HepG2 (cell line): ENCODE results near the gene PLAGL2. TPM values are rescaled to one million over a fixed set of nuclear protein-coding genes. Genes with fewer than 3 reads are reported as not detected.

ENCODE experiments used
- AGO2 ChIP-seq: fragments of 200-400 bp; formaldehyde crosslinking; optimal IDR thresholded peaks from 2 replicates; pipeline ENCODE3; 2017; ENCODE audit warnings: mild to moderate bottlenecking, low read depth, low read length, moderate library complexity
- ATRX ChIP-seq: sonication (generic); formaldehyde crosslinking; IDR thresholded peaks from 2 replicates; pipeline ENCODE4 v1.4.0; 2020; ENCODE audit warnings: missing genetic modification reagents, borderline replicate concordance
- GFI1 ChIP-seq: sonication (generic); formaldehyde crosslinking; IDR thresholded peaks from 2 replicates; pipeline ENCODE4 v1.5.0; 2020; ENCODE audit warnings: missing genetic modification reagents, mild to moderate bottlenecking, borderline replicate concordance
- HES4 ChIP-seq: sonication (generic); formaldehyde crosslinking; IDR thresholded peaks from 2 replicates; pipeline ENCODE4 v1.9.0; 2021; ENCODE audit warnings: mild to moderate bottlenecking, missing genetic modification reagents, borderline replicate concordance
- HMG20A ChIP-seq: IDR thresholded peaks from 2 replicates; pipeline ENCODE4 v1.6.1; 2016; ENCODE audit warnings: borderline replicate concordance
- HMGA1 ChIP-seq: sonication (generic); formaldehyde crosslinking; conservative IDR thresholded peaks from 2 replicates; pipeline ENCODE4 v1.4.0; 2020; ENCODE audit warnings: missing genetic modification reagents
- KLF9 ChIP-seq: IDR thresholded peaks from 2 replicates; pipeline ENCODE4 v1.6.1; 2016; ENCODE audit warnings: low read depth
- MEIS2 ChIP-seq: sonication (generic); formaldehyde crosslinking; IDR thresholded peaks from 2 replicates; pipeline ENCODE4 v1.9.0; 2021; ENCODE audit warnings: mild to moderate bottlenecking, missing genetic modification reagents
- MTF1 ChIP-seq: sonication (generic); formaldehyde crosslinking; IDR thresholded peaks from 2 replicates; pipeline ENCODE4 v1.5.0; 2020; ENCODE audit warnings: missing genetic modification reagents
- MYC ChIP-seq: sonication (generic); formaldehyde crosslinking; IDR thresholded peaks from 2 replicates; pipeline ENCODE4 v1.9.0; 2021; ENCODE audit warnings: missing genetic modification reagents, borderline replicate concordance
- NFKB2 ChIP-seq: sonication (generic); formaldehyde crosslinking; IDR thresholded peaks from 2 replicates; pipeline ENCODE4 v1.4.0; 2020; ENCODE audit warnings: missing genetic modification reagents, borderline replicate concordance
- POLR2G ChIP-seq: fragments of 200-400 bp; formaldehyde crosslinking; IDR thresholded peaks from 2 replicates; pipeline ENCODE4 v1.6.1; 2018; ENCODE audit warnings: mild to moderate bottlenecking, low read depth, low read length, moderate library complexity
- RBM22 ChIP-seq: fragments of 200-400 bp; formaldehyde crosslinking; optimal IDR thresholded peaks from 2 replicates; pipeline ENCODE3; 2017; ENCODE audit warnings: mild to moderate bottlenecking, low read length, moderate library complexity
- SPEN ChIP-seq: sonication (generic); formaldehyde crosslinking; IDR thresholded peaks from 2 replicates; pipeline ENCODE4 v1.5.1; 2020; ENCODE audit warnings: low read depth, mild to moderate bottlenecking, missing genetic modification reagents
- ZNF136 ChIP-seq: sonication (generic); formaldehyde crosslinking; IDR thresholded peaks from 2 replicates; pipeline ENCODE4 v1.8.1; 2022; ENCODE audit warnings: low read depth, mild to moderate bottlenecking, moderate library complexity, missing genetic modification reagents
- ZNF33B ChIP-seq: sonication (generic); formaldehyde crosslinking; IDR thresholded peaks from 2 replicates; pipeline ENCODE4 v1.5.1; 2020; ENCODE audit warnings: mild to moderate bottlenecking, missing genetic modification reagents
- ZNF501 ChIP-seq: sonication (generic); formaldehyde crosslinking; IDR thresholded peaks from 2 replicates; pipeline ENCODE4 v1.5.1; 2020; ENCODE audit warnings: mild to moderate bottlenecking, moderate library complexity, missing genetic modification reagents
- ZNF563 ChIP-seq: sonication (generic); formaldehyde crosslinking; IDR thresholded peaks from 2 replicates; pipeline ENCODE4 v1.8.0; 2022; ENCODE audit warnings: mild to moderate bottlenecking, moderate library complexity, missing genetic modification reagents
- polyA plus RNA-seq, 8 experiments: library from polyadenylated mRNA; depleted of rRNA in 3 of 8; stranded (reverse) in 7 of 8; unstranded in 1 of 8; fragments of >200 nt; fragmentation: Illumina TruSeq in 4 of 8; extraction: Trizol in 4 of 8; gene quantifications; 2 replicates each; pipeline versions ENCODE4 v1.2.1 to v1.2.3, GENCODE V29; 2011 to 2016; ENCODE audit warnings: low read depth in 4 of 8, missing spikeins in 1 of 8, mixed read lengths in 1 of 8; ENCODE audit not compliant: insufficient read depth in 1 of 8
- total RNA-seq, 5 experiments: library from RNA; depleted of rRNA; stranded (reverse); fragments of >200 nt; fragmentation: Illumina TruSeq; extraction: Trizol; gene quantifications; 2 replicates each; pipeline ENCODE4 v1.2.3, GENCODE V29; 2016; ENCODE audit warnings: low read depth in 1 of 5
- TF ChIP-seq, protein P1 (sequence below): IDR thresholded peaks from 2 replicates; pipeline ENCODE4 v1.6.1; 2012; ENCODE audit warnings: low read depth, low read length, improper control_type of control experiment
- TF ChIP-seq, protein P2 (sequence below): sonication (generic); formaldehyde crosslinking; IDR thresholded peaks from 2 replicates; pipeline ENCODE4 v1.5.0; 2020; ENCODE audit warnings: mild to moderate bottlenecking, missing genetic modification reagents, moderate library complexity
- TF ChIP-seq, protein P3 (sequence below): IDR thresholded peaks from 2 replicates; pipeline ENCODE4 v1.6.1; 2016; ENCODE audit warnings: missing biosample characterization, missing genetic modification reagents, low read depth
- TF ChIP-seq, protein P4 (sequence below): sonication (generic); formaldehyde crosslinking; IDR thresholded peaks from 2 replicates; pipeline ENCODE4 v1.9.0; 2021; ENCODE audit warnings: missing genetic modification reagents, borderline replicate concordance

Gene PLAGL2
- total and polyA plus RNA-seq, 2 of the 13 experiments (the other 11 are each of a cell fraction or from before 2014, with no cell fraction given): 15.2 to 15.3 TPM

DNA sequence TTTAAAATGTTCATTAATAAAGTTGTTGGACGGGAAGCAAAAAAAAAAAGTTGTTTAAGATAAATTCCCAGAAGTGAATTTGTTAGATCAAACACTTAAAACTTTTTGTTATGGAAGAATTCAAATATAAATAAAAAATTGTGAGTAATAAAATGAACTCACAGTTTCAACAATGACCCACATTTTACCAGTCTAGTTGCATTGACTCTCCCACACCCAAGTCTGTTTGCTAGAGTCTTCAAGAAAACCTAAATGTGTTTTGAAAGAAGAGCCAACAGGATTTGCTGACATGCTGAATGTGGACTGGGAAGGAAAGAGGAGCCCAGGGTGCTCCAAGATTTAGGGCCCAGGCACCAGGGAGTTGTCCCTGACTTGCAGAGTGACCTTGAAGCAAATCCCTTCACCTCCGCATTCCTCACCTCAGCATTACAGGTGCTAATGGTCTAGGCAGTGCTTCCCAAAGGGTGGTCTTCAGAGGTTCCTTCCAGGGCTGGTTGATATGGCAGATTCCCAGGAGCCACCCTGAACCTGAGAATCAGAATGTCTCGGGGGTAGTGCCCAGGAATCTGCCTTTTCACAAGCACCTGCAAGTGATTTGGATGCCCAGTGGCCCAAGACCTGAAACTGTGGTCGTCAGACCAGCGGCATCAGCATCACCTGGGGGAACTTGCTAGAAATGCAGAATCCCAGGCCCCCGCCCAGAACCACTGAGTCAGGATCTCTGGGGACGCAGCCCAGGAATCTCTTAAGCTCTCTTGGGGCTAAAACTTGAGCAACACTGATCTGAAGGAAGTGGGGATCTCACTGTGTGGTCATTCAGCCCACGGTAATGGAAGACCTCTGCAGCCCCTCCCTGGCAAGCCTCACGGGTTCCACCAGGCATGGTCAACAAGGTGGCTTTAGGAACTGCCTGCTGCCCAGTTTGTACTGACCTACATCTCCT, 31.2 kb upstream of the PLAGL2 start (continued):
- TF ChIP-seq RBM22 (peak; percentile 74), HES4 (CRISPR knock-in tag) (0 out of 2 replicates have a peak, but pooled peaks have one; percentile 26), HMG20A (no peak), ZNF501 (CRISPR knock-in tag) (peak; percentile 56; the same call in 1 of the 2 replicates), NFKB2 (CRISPR knock-in tag) (peak; percentile 42; the same call in 1 of the 2 replicates), KLF9 (CRISPR knock-in tag) (no peak), SPEN (CRISPR knock-in tag) (no peak), MEIS2 (CRISPR knock-in tag) (no peak), ZNF136 (no peak), ATRX (CRISPR knock-in tag) (no peak), POLR2G (peak; percentile 27; the same call in 1 of the 2 replicates), MYC (CRISPR knock-in tag) (no peak), ZNF563 (CRISPR knock-in tag) (0 out of 2 replicates have a peak, but pooled peaks have one; percentile 33), GFI1 (CRISPR knock-in tag) (no peak), HMGA1 (CRISPR knock-in tag) (no peak), AGO2 (no peak), MTF1 (no peak), ZNF33B (CRISPR knock-in tag) (no peak)
- TF ChIP-seq, protein P1, sequence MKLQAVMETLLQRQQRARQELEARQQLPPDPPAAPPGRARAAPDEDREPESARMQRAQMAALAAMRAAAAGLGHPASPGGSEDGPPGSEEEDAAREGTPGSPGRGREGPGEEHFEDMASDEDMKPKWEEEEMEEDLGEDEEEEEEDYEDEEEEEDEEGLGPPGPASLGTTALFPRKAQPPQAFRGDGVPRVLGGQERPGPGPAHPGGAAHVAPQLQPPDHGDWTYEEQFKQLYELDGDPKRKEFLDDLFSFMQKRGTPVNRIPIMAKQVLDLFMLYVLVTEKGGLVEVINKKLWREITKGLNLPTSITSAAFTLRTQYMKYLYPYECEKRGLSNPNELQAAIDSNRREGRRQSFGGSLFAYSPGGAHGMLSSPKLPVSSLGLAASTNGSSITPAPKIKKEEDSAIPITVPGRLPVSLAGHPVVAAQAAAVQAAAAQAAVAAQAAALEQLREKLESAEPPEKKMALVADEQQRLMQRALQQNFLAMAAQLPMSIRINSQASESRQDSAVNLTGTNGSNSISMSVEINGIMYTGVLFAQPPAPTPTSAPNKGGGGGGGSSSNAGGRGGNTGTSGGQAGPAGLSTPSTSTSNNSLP: no peak
- TF ChIP-seq, protein P2, sequence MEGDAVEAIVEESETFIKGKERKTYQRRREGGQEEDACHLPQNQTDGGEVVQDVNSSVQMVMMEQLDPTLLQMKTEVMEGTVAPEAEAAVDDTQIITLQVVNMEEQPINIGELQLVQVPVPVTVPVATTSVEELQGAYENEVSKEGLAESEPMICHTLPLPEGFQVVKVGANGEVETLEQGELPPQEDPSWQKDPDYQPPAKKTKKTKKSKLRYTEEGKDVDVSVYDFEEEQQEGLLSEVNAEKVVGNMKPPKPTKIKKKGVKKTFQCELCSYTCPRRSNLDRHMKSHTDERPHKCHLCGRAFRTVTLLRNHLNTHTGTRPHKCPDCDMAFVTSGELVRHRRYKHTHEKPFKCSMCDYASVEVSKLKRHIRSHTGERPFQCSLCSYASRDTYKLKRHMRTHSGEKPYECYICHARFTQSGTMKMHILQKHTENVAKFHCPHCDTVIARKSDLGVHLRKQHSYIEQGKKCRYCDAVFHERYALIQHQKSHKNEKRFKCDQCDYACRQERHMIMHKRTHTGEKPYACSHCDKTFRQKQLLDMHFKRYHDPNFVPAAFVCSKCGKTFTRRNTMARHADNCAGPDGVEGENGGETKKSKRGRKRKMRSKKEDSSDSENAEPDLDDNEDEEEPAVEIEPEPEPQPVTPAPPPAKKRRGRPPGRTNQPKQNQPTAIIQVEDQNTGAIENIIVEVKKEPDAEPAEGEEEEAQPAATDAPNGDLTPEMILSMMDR: no peak
- TF ChIP-seq, protein P3, sequence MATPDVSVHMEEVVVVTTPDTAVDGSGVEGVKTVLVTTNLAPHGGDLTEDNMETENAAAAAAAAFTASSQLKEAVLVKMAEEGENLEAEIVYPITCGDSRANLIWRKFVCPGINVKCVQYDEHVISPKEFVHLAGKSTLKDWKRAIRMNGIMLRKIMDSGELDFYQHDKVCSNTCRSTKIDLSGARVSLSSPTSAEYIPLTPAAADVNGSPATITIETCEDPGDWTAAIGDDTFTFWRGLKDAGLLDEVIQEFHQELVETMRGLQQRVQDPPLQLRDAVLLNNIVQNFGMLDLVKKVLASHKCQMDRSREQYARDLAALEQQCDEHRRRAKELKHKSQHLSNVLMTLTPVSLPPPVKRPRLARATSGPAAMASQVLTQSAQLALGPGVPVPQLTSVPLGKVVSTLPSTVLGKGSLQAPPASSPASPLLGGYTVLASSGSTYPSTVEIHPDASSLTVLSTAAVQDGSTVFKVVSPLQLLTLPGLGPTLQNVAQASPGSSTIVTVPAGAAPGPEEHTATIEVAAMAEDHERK (CRISPR knock-in tag): no peak
- TF ChIP-seq, protein P4, sequence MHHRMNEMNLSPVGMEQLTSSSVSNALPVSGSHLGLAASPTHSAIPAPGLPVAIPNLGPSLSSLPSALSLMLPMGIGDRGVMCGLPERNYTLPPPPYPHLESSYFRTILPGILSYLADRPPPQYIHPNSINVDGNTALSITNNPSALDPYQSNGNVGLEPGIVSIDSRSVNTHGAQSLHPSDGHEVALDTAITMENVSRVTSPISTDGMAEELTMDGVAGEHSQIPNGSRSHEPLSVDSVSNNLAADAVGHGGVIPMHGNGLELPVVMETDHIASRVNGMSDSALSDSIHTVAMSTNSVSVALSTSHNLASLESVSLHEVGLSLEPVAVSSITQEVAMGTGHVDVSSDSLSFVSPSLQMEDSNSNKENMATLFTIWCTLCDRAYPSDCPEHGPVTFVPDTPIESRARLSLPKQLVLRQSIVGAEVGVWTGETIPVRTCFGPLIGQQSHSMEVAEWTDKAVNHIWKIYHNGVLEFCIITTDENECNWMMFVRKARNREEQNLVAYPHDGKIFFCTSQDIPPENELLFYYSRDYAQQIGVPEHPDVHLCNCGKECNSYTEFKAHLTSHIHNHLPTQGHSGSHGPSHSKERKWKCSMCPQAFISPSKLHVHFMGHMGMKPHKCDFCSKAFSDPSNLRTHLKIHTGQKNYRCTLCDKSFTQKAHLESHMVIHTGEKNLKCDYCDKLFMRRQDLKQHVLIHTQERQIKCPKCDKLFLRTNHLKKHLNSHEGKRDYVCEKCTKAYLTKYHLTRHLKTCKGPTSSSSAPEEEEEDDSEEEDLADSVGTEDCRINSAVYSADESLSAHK (CRISPR knock-in tag): no peak
